Liver (tissue), 3 donors: ENCODE measurements around the gene ACVR2A.

Experiments
- CTCF ChIP-seq: fragments of 150-350 bp; IDR thresholded peaks from 2 replicates; pipeline ENCODE4 v1.5.1; 2017; ENCODE audit warnings: improper control_type of control experiment, low read depth, low read length; ENCODE audit not compliant: missing input control
- NR2F2 ChIP-seq: IDR thresholded peaks from 2 replicates; pipeline ENCODE4 v1.6.1; 2016; ENCODE audit warnings: antibody characterized with exemption
- donor health status: healthy.
- donor health status: healthy.

- TF ChIP-seq CTCF (no peak), NR2F2 (no peak)
Measured at GRCh38 chr2:147925886-147926285, 81.1 kb downstream of the ACVR2A start.
